Heart right ventricle (tissue), 16 donors: ENCODE data around the gene STK17A. TPM values are rescaled to one million over a fixed set of nuclear protein-coding genes. Genes with fewer than 3 reads are reported as not detected.

Source experiments
- ATAC-seq, 8 donors: fragments of 200-7000 bp; cut with Tn5 transposase; one replicate each; pipeline ENCODE4 v1.9.1; 2020; ENCODE audit warnings: mild to moderate bottlenecking in 8 of 8, moderate library complexity in 8 of 8, moderate number of reproducible peaks in 1 of 8
- DNase-seq, 2 donors: peaks; one replicate each; pipeline ENCODE4 v3.0.0-alpha.2; 2020
- H3K27ac ChIP-seq, 10 donors: fragments of 200-600 bp; sonication (generic) in 2 of 10; one replicate each; pipeline versions ENCODE4 v1.5.0 to v1.8.0; 2020 to 2022; ENCODE audit warnings: mild to moderate bottlenecking in 3 of 10
- H3K27me3 ChIP-seq, 7 donors: fragments of 200-600 bp; one replicate each; pipeline ENCODE4 v1.8.0; 2021 to 2022; ENCODE audit warnings: mild to moderate bottlenecking in 2 of 7
- H3K36me3 ChIP-seq, 9 donors: fragments of 200-600 bp; sonication (generic) in 1 of 9; one replicate each; pipeline versions ENCODE4 v1.5.0 to v1.8.0; 2020 to 2022; ENCODE audit warnings: mild to moderate bottlenecking in 2 of 9
- H3K4me1 ChIP-seq, 9 donors: fragments of 200-600 bp; sonication (generic) in 1 of 9; one replicate each; pipeline versions ENCODE4 v1.5.0 to v1.8.0; 2020 to 2022; ENCODE audit warnings: mild to moderate bottlenecking in 4 of 9
- H3K4me3 ChIP-seq, 10 donors: fragments of 200-600 bp; sonication (generic) in 2 of 10; one replicate each; pipeline versions ENCODE4 v1.5.0 to v1.8.0; 2020 to 2022; ENCODE audit warnings: mild to moderate bottlenecking in 7 of 10, moderate library complexity in 2 of 10
- H3K9me3 ChIP-seq, 11 donors: fragments of 200-600 bp in 10 of 11; sonication (generic) in 2 of 11; one replicate each; pipeline versions ENCODE4 v1.5.0 to v1.8.0; 2013 to 2022; ENCODE audit warnings: mild to moderate bottlenecking in 2 of 11, control low read depth in 1 of 11, moderate library complexity in 1 of 11
- WGBS, 2 donors: extraction: QIAGEN DNeasy Blood & Tissue Kit; methylation state at CpG; one replicate each; pipeline ENCODE4 v1.1.7; 2013; ENCODE audit warnings: inconsistent platforms in 1 of 2; 5-methylcytosine and 5-hydroxymethylcytosine counted together
- intact Hi-C, 10 donors: fragments of 100-400 bp; cut with DNase I; formaldehyde crosslinking; loops; one replicate each; pipeline versions ENCODE4 v1.11.1 to v1.14.2; 2022
- polyA plus RNA-seq, 2 donors: library from polyadenylated mRNA; stranded (reverse); fragments of 200-250 nt; gene quantifications; one replicate each; pipeline ENCODE4 v1.2.3, GENCODE V29; 2013
- total RNA-seq, 10 donors: library from RNA; stranded (reverse); fragmentation: NEBNext Ultra II Directional in 3 of 10; extraction: Animal tissue kit (Norgen Biotek cat#: 25700) in 3 of 10; gene quantifications; one replicate each; pipeline versions ENCODE4 v1.2.1 to v1.2.4, GENCODE V29; 2021 to 2023
- TF ChIP-seq, protein P1 (sequence below), 9 donors: fragments of 200-600 bp; sonication (generic) in 2 of 9; IDR thresholded peaks; one replicate each; pipeline versions ENCODE4 v1.5.0 to v1.8.0; 2021 to 2022; ENCODE audit warnings: antibody characterized with exemption in 9 of 9, mild to moderate bottlenecking in 5 of 9, moderate library complexity in 1 of 9
- donor health status: Arrhythmogenic right ventricular cardiomyopathy.
- donor health status: ischemic (EF 13 %, LVEDD 7.1; RV severe dilation, severe dysfunction).
- donor health status: healthy with polysubstance abuse.
- donor health status: DM: no; HTN: yes; CAD: no.
- donor health status: DM: no; HTN: no; CAD: no.
- donor health status: ischemic (EF 25% LVEDD 6.9; RV normal size, moderate dysfunction).
- donor health status: ischemic (EF 25% LVEDD 5.7; RV mildly dilated, moderate dysfunction).
- donor health status: healthy.
- donor health status: DM: yes; HTN: yes; CAD: no.
- donor health status: Ischemic cardiomyopathy.
- donor health status: ischemic (EF 35%, LVEDD 5.7; RV mildly dilated, moderate dysfunction).
- donor health status: nonischemic (EF 11% LVEDD 7.7; RV severe dilation, severe dysfunction).
- donor health status: DM: yes; HTN: yes; CAD: no.
- donor health status: PGD.
- donor health status: ischemic (EF 29% LVEDD 5.4; RV normal size, mild dysfunction).
- donor health status: nonischemic (EF 23%, LVEDD 6.1; RV moderate dilation, normal function).

The STK17A gene
- total and polyA plus RNA-seq, 12 donors = 7.8 to 37.4 (median 21.9) TPM

DNA sequence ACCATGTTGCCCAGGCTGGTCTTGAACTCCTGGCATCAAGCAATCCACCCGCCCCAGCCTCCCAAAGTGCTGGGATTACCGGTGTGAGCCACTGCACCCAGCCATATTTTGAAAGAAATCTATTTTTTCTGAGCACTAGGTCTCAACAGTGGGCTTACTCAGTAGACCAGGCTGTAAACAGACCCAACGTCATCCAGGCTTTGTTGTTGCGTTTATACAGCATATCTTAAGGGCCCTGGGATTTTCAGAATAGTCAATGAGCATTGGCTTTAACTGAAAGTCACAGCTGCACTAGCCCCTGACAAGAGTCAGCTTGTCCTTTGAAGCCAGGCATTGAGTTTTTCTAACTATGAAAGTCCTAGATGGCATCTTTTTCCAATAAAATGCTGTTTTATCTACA is 49.8 kb downstream of the STK17A start:
- Histone ChIP-seq H3K9me3 (no peaks in the 10 kb centered on the region), H3K4me3 (no peak overlapping the region), H3K36me3 (peaks cover 0 to 98% (median 14%) of the 10 kb centered on the region in 9 donors), H3K4me1 (peaks cover 0 to 17% (median 0%) of the 10 kb centered on the region in 9 donors), H3K27me3 (no peaks in the 10 kb centered on the region), H3K27ac (no peak overlapping the region)
- TF ChIP-seq, protein P1, sequence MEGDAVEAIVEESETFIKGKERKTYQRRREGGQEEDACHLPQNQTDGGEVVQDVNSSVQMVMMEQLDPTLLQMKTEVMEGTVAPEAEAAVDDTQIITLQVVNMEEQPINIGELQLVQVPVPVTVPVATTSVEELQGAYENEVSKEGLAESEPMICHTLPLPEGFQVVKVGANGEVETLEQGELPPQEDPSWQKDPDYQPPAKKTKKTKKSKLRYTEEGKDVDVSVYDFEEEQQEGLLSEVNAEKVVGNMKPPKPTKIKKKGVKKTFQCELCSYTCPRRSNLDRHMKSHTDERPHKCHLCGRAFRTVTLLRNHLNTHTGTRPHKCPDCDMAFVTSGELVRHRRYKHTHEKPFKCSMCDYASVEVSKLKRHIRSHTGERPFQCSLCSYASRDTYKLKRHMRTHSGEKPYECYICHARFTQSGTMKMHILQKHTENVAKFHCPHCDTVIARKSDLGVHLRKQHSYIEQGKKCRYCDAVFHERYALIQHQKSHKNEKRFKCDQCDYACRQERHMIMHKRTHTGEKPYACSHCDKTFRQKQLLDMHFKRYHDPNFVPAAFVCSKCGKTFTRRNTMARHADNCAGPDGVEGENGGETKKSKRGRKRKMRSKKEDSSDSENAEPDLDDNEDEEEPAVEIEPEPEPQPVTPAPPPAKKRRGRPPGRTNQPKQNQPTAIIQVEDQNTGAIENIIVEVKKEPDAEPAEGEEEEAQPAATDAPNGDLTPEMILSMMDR (IDR thresholded peaks at IDR 0.05) = no peak
- intact Hi-C loops = no loop called here
- ATAC-seq (no peak), DNase-seq (no peak)
- WGBS, 2 donors = 94 to 95% methylated on average over 4 of the region's 4 CpGs

DNA sequence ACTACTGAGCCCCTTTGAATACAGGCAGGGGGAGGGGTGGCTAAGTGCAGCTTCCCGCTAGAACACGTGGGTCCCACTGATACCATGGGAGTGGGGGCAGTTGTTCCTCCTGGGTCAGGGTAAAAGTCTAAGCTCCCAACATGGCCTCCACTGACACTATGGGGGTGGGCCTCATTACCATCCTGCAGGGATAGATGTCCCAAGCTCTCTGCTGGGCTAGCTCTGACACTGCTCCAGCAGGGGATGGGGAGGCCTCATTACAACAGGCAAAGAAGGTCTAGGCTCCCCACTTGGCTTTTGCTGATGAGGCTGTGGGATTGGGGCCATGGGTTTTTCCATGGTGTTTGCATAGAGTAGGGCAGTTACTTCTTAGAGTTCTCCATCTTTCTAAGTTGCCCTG is 51.5 kb downstream of the STK17A start:
- Histone ChIP-seq H3K27me3 (no peaks in the 10 kb centered on the region), H3K27ac (no peak overlapping the region), H3K36me3 (peaks cover 0 to 99% (median 14%) of the 10 kb centered on the region in 9 donors), H3K4me3 (no peak overlapping the region), H3K9me3 (no peaks in the 10 kb centered on the region), H3K4me1 (peaks cover 2 to 29% (median 5%) of the 10 kb centered on the region in 9 donors)
- WGBS, 2 donors = 95 to 96% methylated on average over 2 of the region's 2 CpGs
- intact Hi-C loops = no loop called here
- DNase-seq (no peak), ATAC-seq (no peak)
- TF ChIP-seq, protein P1 (IDR thresholded peaks at IDR 0.05) = no peak

DNA sequence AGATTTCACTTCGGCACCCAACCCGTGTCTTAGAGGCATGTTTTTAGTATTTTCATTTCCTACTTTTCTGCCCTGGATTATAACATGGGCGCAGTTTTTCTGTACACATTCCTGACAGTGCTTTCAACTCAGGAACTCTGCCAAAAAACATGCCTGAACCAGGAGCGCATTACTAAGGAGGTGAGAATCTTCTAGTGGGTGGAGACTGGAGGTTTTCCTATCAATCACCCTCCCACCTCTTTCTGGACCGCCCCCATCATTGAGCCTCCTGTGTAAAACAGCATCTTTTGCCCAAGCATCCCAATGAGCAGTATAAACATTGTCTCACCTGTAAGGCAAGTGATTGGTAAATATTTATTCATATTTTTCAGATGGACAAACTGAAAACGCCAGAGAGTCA is 53.2 kb downstream of the STK17A start:
- peaks cover 0 to 99% (median 14%) of the 10 kb centered on the region in 9 donors for H3K36me3 ChIP-seq
- no peaks in the 10 kb centered on the region for H3K9me3 ChIP-seq
- DNase-seq = no peak
- intact Hi-C loops = loop anchor here in 1 of 10 donors (5.0 kb wide), 1 partner anchor 66 kb away; no protein-coding TSS in a partner anchor
- TF ChIP-seq, protein P1 (IDR thresholded peaks at IDR 0.05) = no peak
- no peak overlapping the region for H3K4me3 ChIP-seq
- peaks cover 11 to 45% (median 20%) of the 10 kb centered on the region in 9 donors for H3K4me1 ChIP-seq
- H3K27ac ChIP-seq = no peak overlapping the region
- 71 to 75% methylated on average over 6 of the region's 6 CpGs for WGBS, 2 donors
- ATAC-seq = no peak
- no peaks in the 10 kb centered on the region for H3K27me3 ChIP-seq

DNA sequence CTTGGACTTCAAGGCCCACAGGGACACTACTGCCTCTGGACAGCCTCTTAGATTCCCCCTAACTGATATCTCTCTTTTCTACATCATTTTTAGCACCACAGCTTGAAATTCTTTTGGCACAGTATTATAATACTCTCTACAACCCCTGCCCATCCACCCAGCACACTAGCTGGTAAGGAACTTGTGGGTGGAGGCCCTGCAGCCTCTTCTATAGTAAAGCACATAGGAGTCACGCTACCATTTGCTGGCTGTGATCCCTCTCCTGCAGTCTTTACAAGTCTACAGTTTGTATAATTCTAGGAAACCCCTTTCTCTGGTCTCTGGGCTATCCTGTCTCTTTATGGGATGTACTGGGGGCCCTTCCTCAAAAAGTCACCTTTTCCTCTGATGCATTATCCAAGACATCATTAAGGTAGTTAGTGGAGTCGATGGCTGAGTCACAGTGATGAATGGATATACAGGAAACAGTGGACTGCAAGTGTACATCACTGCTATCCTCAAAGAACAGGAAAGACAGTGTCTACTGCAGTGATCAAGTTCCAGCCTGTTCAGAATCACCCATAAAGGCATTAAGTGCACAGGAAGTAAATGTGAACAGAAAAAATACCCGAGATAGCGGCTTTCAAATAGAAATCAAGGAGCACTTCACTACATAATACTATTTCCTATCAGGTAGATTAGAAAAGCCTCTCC is 54.4 kb downstream of the STK17A start:
- Histone ChIP-seq H3K4me1 (peaks cover 11 to 45% (median 20%) of the 10 kb centered on the region in 9 donors), H3K36me3 (peaks cover 0 to 99% (median 8%) of the 10 kb centered on the region in 9 donors), H3K4me3 (no peak overlapping the region), H3K9me3 (no peaks in the 10 kb centered on the region), H3K27me3 (no peaks in the 10 kb centered on the region), H3K27ac (no peak overlapping the region)
- WGBS, 2 donors = 77 to 79% methylated on average over 4 of the region's 4 CpGs
- intact Hi-C loops = loop anchor here in 1 of 10 donors (5.0 kb wide), 1 partner anchor 65 kb away; no protein-coding TSS in a partner anchor
- ATAC-seq (no peak), DNase-seq (no peak)
- TF ChIP-seq, protein P1 (IDR thresholded peaks at IDR 0.05) = no peak
